Parathyroid adenoma (tissue), 2 donors: ENCODE results near the gene AGA.

ENCODE experiments used
- H2AFZ ChIP-seq: fragments of 300-600 bp; sonication (generic); one replicate; pipeline ENCODE4 v1.7.0; 2017; ENCODE audit warnings: antibody characterized with exemption, mild to moderate bottlenecking
- H3K27ac ChIP-seq: fragments of 300-600 bp; sonication (generic); one replicate; pipeline ENCODE4 v1.7.0; 2017
- H3K27me3 ChIP-seq: fragments of 300-600 bp; sonication (generic); one replicate; pipeline ENCODE4 v1.7.0; 2017; ENCODE audit warnings: low read length; ENCODE audit not compliant: control insufficient read depth, insufficient read depth
- H3K36me3 ChIP-seq: fragments of 300-600 bp; sonication (generic); one replicate; pipeline ENCODE4 v1.7.0; 2017; ENCODE audit warnings: low read length; ENCODE audit not compliant: control insufficient read depth, insufficient read depth
- H3K4me1 ChIP-seq: fragments of 300-600 bp; sonication (generic); one replicate; pipeline ENCODE4 v1.7.0; 2017; ENCODE audit warnings: control low read depth
- H3K4me2 ChIP-seq: fragments of 300-600 bp; sonication (generic); one replicate; pipeline ENCODE4 v1.7.0; 2017; ENCODE audit warnings: low read length
- H3K4me3 ChIP-seq: fragments of 300-600 bp; sonication (generic); one replicate; pipeline ENCODE4 v1.7.0; 2017; ENCODE audit warnings: low read depth, low read length
- H3K79me2 ChIP-seq: fragments of 300-600 bp; sonication (generic); one replicate; pipeline ENCODE4 v1.7.0; 2017; ENCODE audit warnings: control low read depth
- H3K9ac ChIP-seq: fragments of 300-600 bp; sonication (generic); one replicate; pipeline ENCODE4 v1.7.0; 2017; ENCODE audit warnings: mild to moderate bottlenecking
- H3K9me3 ChIP-seq: fragments of 300-600 bp; sonication (generic); one replicate; pipeline ENCODE4 v1.7.0; 2017; ENCODE audit warnings: low read length; ENCODE audit not compliant: control insufficient read depth
- CTCF ChIP-seq: fragments of 300-600 bp; sonication (generic); IDR thresholded peaks from one replicate; pipeline ENCODE4 v1.7.0; 2017; ENCODE audit warnings: antibody characterized with exemption, mild to moderate bottlenecking
- donor health status: primary hyperparathyroidism.

Gene AGA

DNA sequence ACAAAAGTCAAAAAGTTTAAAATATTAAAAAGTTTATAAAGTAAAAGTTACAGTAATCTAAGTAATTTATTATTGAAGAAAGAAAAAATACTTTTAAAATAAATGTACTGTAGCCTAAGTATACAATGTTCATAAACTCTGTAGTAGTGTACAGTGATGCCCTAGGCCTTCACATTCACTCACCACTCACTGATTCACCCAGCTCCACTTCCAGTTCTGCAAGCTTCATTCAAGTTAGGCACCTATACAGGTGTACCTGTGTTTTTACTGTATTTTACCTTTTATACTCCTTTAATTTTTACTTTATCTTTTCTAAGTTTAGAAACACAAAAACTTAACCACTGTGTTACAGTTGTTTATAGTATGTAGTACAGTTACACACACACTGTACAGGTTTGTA, 40.1 kb upstream of the AGA start:
- no peaks in the 10 kb centered on the region for H3K9me3 ChIP-seq
- no peak overlapping the region for H3K27ac ChIP-seq
- H3K36me3 ChIP-seq = no peaks in the 10 kb centered on the region
- no peak overlapping the region for H3K4me3 ChIP-seq
- H3K9ac ChIP-seq = no peak overlapping the region
- H3K27me3 ChIP-seq = no peaks in the 10 kb centered on the region
- no peaks in the 10 kb centered on the region for H3K79me2 ChIP-seq
- TF ChIP-seq CTCF = no peak
- no peak overlapping the region for H2AFZ ChIP-seq
- H3K4me2 ChIP-seq = no peak overlapping the region
- no peaks in the 10 kb centered on the region for H3K4me1 ChIP-seq

DNA sequence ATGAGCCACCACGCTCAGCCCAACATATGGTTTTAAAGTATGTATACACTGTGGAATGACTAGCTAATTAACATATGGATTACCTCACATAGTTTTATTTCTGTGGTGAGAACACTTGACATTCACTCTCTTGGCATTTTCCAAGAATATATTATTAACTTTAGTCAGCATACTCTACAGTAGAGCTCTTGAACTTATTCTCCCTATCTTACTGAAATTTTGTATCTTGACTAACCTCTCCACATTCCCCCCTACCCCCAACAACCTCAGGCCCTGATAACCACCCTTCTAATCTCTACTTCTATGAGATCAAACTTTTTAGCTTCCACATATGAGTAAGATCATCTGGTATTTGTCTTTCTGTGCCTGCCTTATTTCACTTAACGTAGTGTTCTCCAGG, 38.6 kb upstream of the AGA start:
- no peaks in the 10 kb centered on the region for H3K36me3 ChIP-seq
- no peaks in the 10 kb centered on the region for H3K27me3 ChIP-seq
- no peak overlapping the region for H3K27ac ChIP-seq
- no peak overlapping the region for H2AFZ ChIP-seq
- H3K9ac ChIP-seq = no peak overlapping the region
- TF ChIP-seq CTCF = no peak
- no peak overlapping the region for H3K4me3 ChIP-seq
- H3K9me3 ChIP-seq = no peaks in the 10 kb centered on the region
- no peaks in the 10 kb centered on the region for H3K79me2 ChIP-seq
- no peak overlapping the region for H3K4me2 ChIP-seq
- H3K4me1 ChIP-seq = no peaks in the 10 kb centered on the region

- H3K9ac ChIP-seq = no peak overlapping the region
- no peaks in the 10 kb centered on the region for H3K79me2 ChIP-seq
- no peak overlapping the region for H3K4me3 ChIP-seq
- H3K4me2 ChIP-seq = no peak overlapping the region
- H3K9me3 ChIP-seq = no peaks in the 10 kb centered on the region
- peaks cover 3% of the 10 kb centered on the region for H3K27me3 ChIP-seq
- H3K4me1 ChIP-seq = no peaks in the 10 kb centered on the region
- no peak overlapping the region for H2AFZ ChIP-seq
- no peaks in the 10 kb centered on the region for H3K36me3 ChIP-seq
- no peak overlapping the region for H3K27ac ChIP-seq
- TF ChIP-seq CTCF = no peak
Measured at GRCh38 chr4:177479063-177479462, 36.8 kb upstream of the AGA start.

- Histone ChIP-seq H3K27ac (no peak overlapping the region), H3K9ac (no peak overlapping the region), H3K9me3 (no peaks in the 10 kb centered on the region), H3K36me3 (no peaks in the 10 kb centered on the region), H3K4me2 (no peak overlapping the region), H3K4me3 (no peak overlapping the region), H3K27me3 (peaks cover 3% of the 10 kb centered on the region), H3K79me2 (no peaks in the 10 kb centered on the region), H3K4me1 (no peaks in the 10 kb centered on the region), H2AFZ (no peak overlapping the region)
- no peak for TF ChIP-seq CTCF
Measured at GRCh38 chr4:177478496-177478895, 36.3 kb upstream of the AGA start.

DNA sequence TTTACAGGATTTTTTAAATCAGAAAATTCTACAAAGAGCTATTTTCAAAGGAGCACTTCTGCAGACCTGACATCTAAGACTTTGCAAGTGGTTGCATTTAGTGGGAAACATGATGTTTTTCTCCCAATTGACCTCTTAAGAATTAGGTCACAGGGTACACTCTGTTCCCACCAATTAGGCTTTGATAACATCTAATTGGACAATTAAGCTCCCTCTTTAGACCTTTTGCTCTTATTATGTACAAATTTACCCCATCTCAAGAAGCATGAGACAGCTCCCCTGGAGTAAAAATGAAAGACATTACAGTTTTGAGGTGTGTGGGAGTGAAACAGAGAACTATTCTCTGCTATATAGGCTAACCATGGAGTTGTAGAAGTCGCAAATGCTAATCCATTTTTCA, 31.8 kb upstream of the AGA start:
- Histone ChIP-seq H3K9me3 (no peaks in the 10 kb centered on the region), H3K79me2 (no peaks in the 10 kb centered on the region), H3K4me3 (no peak overlapping the region), H2AFZ (no peak overlapping the region), H3K4me2 (no peak overlapping the region), H3K36me3 (no peaks in the 10 kb centered on the region), H3K27me3 (peaks cover 3% of the 10 kb centered on the region), H3K27ac (no peak overlapping the region), H3K4me1 (no peaks in the 10 kb centered on the region), H3K9ac (no peak overlapping the region)
- no peak for TF ChIP-seq CTCF
